HG02981 (cell line): ENCODE results near the gene HOXA3.

Experiments used
- ATAC-seq: cut with Tn5 transposase; IDR thresholded peaks from one replicate; pipeline ENCODE4 v1.9.1; 2021; ENCODE audit warnings: mild to moderate bottlenecking, moderate library complexity; ENCODE audit not compliant: unreplicated experiment

The HOXA3 gene

GRCh38 chr7:27179503-27180430 lies 27.4 kb upstream of the HOXA3 start:
- ATAC-seq = no peak

GRCh38 chr7:27179030-27179429 lies 26.6 kb upstream of the HOXA3 start:
- ATAC-seq = no peak

- ATAC-seq = no peak
These were observed 26.0 kb upstream of the HOXA3 start for GRCh38 chr7:27178366-27178765.

DNA sequence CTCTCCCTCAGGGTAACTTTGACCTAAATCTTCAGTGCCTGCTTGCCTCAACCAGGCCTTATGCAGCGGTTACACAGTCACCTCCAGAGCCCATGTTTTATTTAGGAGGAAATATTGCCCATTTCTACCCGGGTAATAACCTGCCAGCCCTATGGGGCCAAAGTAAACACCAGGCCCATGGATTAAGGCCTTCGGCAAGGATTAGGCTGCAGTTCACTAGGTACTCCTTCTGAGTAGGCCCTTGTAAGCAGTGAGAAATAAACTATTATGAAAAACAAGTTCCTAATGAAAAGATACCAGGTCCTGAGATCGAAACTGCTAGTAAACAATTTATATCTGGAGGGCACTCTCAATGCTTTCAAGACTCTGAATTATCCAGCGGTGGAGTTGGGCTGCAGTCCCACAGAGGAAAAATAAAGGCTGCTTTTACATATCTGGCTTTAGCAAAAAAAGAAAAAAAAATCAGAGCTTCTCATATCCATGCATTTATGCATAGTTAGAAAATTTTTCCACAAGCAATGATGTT lies 25.5 kb upstream of the HOXA3 start:
- no peak for ATAC-seq

DNA sequence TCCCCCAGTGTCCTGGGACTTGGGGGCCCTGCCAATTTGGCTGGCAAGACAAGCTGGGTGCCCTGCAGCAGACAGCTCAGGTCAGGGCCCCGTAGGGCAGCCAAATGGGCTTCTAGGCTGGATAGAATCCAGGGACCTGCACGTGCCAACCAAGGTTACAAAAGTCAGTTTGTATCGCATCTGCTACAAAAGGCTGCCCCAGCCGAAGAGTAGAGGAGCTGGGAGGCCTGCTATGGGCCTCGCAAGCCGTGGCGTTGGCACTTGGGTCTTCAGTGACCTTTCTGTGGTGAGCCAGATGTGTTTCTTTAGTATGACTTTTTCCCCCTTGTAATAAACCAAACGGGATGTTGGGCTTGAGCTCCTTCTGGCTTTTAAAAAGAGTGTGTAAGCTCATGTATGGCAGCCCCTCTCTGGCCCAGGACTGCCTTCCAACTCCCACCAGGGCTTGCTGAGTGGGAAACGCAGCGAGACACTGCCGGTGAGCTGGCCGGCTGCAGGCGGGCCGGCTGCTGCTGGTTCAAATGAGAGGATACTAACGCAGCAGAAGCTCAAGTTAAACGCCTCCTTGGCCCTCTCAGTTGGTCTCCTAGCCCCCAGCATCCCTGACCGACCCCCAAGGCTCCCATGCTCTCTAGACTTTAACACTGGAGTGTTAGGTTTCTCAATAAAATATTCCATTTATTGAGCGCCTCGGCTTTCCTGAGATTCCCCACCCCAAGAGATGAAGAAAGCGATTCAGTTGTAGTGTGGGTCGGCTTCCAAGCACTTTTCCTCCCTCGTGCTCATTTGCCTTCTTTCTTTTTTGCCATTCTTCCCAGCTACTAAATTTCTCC lies 24.8 kb upstream of the HOXA3 start:
- ATAC-seq = no peak

DNA sequence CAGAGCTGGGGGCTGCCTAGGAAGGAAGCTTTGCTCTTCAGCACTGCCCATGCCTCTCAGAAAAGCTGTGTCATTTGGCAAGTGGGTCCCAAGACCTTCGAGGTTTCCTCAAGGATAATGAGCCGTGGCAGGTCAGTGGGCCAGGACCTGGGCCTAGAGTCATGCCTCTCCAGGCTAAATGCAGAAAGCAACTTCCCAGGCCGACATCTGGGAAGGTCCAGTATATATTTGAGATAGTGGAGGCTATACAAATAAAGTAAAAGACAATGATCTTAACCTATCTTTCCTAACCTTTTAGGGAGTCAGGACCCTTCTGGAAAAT lies 24.1 kb upstream of the HOXA3 start:
- ATAC-seq = no peak

DNA sequence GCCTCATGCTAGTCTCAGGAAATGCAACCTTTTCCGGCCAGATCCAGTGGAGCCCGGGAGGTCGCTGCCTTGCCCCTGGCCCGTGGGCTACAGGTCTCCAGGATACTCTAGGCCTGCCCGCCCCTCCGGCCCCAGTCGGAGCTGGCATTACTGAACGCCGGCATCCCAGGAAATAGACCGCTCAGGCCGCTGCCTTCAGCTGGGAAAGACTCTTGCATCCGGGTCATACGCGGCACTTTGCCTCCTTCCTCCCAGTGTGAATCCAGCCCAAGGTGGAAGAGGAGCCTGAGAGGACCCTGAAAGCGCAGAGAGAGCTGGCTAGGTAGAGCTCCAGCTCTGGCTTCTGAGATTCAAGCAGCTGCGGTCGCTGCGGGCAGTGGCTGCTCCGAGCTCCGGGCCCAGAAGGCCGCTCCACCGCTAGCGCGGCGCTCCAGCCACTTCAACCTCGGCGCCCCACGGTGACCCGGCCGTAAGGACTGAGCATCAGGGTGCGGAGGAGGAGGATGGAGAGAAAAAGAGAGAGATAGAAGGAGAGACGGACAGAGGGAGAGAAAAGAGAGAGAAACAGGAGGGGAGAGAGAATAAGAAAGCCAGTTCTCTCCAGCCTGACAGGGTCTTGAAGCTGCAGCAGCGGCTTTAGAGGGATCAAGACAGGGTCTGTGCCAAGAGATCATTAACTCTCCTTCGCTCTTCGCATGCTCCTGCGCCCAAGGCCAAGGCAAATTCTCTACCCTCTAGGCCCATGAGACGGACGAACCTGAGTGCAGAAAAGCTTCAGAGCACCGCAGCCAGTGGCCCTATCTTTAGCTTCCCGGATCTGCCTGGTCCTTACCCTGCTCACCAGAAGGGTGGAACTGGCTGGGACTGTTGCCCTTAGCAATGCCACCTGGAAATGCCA lies 23.5 kb upstream of the HOXA3 start:
- no peak for ATAC-seq

DNA sequence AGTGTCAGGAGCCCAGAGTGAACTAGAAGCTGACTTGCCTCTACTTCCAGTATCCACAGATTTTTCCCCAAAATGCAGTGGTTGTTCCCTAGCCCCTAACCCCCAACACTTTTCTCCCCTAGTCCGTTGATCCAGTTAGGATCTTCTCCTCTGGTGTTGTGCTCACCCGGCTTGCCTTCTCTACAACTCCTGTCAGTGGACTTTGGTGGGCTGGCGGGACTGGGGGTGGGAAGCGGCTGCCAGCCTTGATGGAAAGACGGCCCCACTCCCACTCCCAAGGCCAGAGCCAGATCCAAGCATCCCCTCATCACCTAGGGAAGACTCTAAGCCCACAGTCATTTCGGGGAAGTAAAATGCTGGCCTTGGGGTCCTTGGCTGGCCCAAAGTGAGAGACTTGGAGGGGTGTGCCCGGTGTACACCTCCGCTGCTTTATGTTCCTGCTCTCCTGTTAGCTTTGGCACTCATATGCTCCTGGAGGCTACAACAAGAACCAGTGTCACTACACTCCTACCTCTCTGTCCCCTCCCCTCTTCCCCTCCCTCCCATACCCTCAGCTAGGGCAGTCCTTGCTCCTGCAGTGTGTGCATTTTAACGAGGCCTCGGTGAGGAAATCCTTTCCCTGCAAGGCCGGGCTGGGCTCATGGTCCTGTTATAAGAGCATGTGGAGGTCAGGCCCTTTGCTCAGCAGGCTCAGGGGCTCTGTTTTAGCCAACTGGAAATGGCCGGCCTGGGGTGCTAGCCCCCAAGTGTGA lies 22.7 kb upstream of the HOXA3 start:
- no peak for ATAC-seq

DNA sequence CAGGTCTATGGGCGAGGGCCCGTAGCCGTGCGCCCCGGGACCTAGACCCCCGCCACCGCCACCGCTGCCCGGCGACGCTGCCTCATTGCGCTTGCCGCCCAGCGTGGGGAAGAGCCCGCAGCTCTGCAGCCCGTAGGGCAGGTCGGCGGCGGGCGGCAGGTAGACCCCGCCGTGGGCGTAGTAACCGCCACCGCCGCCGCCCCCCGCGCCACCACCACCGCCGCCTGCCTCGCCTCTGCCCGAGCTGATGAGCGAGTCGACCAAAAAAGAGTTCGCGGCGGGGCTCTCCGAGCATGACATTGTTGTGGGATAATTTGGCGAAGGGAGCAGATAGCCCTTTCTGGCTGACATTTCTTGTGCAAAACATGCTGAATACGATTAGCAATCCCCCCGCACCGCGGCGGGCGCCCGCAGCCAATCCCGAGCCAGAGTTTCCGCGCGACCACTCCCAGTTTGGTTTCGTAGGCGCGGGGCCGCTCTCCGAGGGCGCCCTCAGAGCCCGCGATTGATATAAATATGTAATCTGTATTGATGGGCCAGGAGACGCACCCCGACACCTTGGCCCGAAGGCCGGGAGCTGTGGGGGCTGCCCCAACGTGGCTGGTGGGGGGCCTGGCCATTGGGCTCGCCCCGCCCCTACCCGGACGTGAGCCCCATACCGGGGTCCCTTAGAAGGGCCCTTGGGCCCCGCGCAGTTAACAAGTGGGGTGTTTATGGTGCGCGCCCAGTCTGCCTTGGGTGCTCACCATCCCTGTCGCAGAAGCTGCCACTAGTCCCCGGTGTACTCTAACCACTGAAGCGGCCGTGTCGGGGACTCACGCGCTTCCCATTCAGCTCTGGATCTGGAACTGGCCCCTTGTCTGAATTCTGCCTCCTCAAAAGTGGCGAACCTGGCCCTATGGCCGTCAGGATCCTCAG lies 21.8 kb upstream of the HOXA3 start, which contains the start of gene HOXA10:
HOXA10 (minus strand) TSS at position 365 of the 918 bp plus-strand sequence; CDS start at position 351, 14 bp downstream.
- no peak for ATAC-seq

GRCh38 chr7:27173511-27173955 lies 21.1 kb upstream of the HOXA3 start:
- no peak for ATAC-seq

DNA sequence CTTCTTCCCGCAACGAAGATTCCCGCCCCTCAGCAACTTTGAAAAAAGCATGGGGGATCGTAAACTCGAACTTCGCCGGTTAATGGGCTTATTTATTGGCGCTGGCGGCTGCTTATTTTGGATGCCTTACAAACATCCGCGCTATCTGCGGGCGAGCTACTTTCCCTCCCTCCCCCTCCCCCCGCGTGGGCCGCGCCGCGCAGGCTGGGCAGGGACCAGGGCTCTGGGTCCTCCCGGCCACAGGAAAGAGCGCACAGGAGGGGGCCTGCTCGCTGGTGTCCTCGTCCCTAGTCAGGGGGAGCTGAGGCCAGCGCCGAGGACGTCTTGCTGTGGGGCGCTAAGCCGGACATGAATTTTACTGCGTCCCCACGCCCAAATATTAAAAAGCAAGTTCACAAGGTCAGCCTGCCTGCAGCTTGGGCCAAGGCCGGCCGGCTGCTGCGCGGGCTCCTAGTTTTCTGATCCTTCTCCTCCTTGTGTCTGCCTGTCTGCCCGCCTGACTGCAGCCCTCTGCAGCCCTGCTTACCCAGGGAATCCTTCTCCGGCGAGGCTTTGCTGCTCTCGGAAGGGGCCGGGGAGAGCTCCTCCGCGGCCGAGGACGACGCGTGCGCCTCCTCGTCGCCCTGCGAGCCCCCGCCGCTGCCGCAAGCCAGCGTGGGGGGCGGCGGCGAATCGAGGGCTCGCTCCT lies 20.6 kb upstream of the HOXA3 start:
- no peak for ATAC-seq

DNA sequence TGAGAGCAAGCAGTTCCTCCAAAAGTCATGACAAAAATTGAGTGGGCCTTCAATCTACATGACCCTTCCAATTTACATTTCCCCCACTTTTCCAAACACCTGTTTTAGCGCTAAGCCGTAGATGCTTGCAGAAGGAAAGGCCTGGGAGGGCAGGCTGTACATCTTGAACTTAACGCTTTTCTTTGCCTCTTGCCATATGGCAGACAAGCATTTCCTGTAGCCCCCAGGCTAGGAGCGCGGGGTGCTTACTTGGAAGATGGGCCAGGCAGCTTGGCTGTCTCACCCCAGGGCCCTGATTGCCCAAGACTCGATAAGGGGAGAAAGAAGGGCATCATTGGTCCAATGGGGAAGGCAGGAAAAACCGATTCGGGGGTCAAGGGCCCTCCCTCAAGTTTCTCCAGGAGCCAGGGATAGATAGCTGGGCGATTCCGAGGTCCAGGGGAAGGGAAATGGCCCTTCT lies 20.0 kb upstream of the HOXA3 start:
- ATAC-seq = no peak

DNA sequence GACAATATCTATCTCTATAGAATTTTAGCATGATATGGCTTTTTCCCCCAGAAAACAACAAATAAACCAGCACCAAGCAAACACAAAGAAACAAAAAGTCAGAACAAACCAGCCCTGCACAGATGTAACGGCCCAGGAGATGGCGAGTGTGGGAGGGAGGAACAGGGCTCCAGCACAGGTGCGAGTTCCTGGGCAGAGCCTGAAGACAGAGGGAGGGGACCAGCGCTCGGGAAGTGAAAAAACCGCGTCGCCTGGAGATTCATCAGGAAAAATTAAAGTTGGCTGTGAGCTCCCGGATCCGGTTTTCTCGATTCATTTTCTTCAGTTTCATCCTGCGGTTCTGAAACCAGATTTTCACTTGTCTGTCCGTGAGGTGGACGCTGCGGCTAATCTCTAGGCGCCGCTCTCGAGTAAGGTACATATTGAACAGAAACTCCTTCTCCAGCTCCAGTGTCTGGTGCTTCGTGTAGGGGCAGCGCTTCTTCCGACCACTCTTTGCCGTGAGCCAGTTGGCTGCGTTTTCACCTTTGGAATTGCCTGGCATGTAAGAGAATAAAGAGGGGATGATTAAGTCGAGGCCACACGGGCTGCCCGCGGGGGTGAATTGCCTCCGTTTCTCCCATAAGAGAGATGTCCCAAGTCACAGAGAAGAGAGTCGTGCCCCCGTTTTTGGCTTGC lies 19.4 kb upstream of the HOXA3 start:
- no peak for ATAC-seq

DNA sequence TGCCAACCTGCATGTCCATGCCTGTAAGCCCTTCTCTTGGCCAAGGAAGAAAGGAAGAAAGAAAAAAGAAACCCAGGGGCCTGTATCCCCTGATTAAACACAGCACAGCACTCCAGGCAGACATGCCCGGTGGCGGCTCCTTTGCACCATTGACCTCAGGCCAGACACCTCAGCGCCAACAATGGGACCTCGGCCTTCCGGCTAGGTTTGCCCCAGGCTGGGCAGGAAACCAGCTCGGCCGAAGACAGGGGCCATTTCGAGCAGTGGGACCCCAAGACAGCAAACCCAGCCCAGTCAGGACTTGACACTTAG lies 18.9 kb upstream of the HOXA3 start:
- ATAC-seq = no peak

DNA sequence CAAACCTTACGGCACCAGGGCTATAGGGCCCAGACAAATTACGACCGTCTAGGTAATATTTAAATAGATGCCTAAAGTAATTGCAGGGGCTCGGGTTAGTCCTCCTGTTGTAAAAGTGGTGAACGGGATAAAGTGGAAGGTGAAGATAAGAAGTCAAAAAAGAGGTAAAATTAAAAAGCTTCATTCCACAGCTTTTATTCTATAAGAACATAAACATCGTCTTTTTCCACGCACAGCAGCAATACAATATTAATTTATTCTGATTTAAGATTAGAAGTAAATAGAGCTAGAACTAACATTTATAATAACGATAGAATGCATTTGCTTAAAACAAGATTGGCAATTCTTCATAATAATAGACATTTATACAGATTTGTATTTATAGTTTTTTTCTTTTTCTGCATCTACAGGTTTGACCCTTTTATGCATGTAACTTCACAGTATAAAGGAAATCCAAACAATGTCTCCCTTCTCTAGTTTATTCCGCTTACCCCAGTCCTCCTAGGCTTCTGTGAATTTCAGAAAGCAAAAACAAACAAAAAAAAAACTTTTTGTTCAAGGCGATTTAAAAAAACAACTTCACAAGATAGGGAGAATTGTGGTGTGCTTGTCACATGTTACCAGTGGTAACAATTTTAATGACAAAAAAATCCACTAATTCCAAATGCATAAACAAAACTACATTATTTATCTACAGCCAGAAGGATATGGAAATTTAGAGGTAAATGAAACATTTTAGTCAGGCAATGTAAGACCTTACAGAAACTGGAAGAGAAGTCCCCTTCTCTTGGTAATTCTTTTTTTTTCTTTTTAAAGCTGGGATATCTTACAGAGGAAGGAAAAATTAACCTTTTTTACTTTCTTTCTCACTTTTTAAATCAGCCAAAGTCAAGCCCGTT lies 18.3 kb upstream of the HOXA3 start:
- ATAC-seq = no peak

DNA sequence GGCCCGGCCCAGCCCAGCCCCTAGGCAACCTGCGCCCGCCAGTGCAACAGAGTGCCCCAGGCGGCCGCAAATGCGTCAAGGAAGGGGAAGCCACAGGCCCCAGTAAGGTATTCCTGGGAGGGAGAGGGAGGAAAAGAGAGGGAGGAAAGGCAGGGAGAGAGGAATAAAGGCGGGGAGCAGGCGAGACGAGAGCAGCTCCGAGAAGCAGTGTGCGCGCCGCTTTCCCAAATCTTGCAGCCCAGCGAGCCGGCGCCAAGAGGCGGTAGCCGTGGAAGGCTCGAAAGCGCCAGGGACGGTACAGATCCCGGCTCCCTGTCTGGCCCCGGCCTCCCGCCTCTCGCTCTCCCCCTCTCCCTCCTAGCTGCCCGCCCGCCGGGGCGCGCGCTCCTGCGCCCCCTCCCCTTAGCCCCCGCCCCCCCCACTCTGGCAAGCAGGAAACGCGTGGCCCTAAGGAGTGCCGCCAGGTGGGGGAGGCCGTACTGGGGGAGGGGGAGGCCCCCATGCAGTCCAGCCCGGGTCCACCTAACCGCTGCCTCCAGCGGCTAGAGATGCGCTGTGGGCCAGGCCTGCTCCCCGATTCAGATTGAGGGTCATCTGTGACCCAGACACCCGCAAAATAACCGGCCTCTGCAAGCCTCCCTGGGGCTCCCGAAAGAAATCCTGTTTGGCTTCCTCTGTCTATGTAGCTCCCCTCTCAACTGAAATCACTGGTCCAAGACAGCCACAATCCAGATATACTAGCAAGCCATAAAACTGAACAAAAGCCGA lies 17.5 kb upstream of the HOXA3 start:
- no peak for ATAC-seq
